Measurements from ENCODE around the gene CLASRP.

DNA sequence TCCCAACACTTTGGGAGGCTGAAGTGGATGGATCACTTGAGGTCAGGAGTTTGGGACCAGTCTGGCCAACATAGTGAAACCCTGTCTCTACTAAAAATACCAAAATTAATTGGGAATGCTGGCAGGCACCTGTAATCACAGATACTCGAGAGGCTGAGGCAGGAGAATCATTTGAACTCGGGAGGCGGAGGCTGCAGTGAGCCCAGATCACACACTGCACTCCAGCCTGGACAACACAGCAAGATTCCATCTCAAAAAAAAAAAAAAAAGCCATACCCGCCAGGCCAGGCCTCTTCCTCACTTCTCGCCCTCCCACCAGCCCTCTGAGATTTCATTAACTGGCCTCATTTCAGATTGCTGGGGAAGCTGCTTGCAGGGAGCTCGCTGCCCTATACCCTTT, 45.3 kb upstream of the CLASRP start:
- TF ChIP-seq POLR2A (IDR thresholded peaks at IDR 0.05), result no peak
- no peak for TF ChIP-seq CTCF (IDR thresholded peaks at IDR 0.05)
